Renal pelvis (tissue), 4 donors: Measurements from ENCODE around the gene TSSK2. TPM values are rescaled to one million over a fixed set of nuclear protein-coding genes. Genes with fewer than 3 reads are reported as not detected.

Experiments
- DNase-seq: peaks from one replicate; pipeline ENCODE4 v3.0.0-alpha.2; 2013
- polyA plus RNA-seq, 3 donors: library from polyadenylated mRNA; unstranded; fragments of 120-200 nt; gene quantifications; one replicate each; pipeline ENCODE4 v1.2.1, GENCODE V29; 2013; ENCODE audit not compliant: insufficient read length in 3 of 3

The TSSK2 gene
- polyA plus RNA-seq, 3 donors, result not detected

DNA sequence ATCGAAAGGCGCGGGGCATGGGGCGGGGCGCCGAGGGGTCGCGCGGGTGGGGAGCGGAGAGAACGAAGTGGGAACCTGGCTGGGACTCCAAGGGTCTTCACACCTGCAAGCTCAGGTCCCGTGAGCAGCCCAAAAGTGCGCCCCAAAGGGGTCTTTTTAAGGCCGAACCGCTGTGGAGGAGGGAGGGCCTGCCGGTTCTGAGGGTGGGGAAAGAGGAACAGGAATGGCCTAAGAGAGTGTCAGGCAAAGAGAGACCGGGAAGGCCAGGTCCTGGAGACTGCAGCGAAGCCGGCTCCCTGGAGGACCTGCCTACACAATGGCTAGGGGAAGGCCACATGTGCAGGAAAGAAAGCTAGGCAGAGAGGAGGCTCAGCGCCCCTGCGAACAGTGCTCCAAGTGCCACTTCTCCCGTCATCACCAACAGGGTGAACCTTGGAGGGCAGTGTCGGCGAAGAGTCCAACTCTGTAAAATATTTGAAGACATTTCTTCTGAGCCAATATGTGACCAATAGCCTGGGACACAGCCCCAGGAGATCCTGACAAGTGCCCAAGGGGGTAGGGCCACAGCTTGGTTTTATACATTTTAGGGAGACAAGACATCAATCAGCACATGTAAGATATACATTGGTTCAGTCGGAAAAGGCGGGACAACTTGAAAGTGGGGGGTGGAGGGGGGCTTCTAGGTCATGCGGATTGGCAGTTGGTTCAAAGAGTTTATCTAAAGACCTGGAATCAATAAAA is 8.2 kb upstream of the TSSK2 start:
- no peak for DNase-seq

DNA sequence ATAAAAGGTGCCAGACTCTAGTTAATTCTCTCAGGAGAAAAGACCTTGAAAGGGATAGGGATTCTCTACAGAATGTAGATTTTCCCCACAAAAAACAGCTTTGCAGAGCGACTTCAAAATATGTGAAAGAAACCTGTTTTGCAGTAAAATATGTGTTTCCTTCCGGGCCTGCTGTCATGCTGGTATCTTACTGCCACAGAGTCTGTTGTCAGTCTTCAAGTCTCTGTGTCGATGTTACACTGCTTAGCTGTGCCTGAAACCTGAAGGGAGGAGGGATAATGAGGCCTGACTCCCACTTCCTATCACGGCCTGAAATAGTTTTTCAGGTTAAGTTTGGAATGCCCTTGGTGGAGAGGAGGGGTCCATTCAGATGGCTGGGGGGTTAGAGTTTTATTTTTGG is 7.2 kb upstream of the TSSK2 start:
- no peak for DNase-seq

- no peak for DNase-seq
Observed at GRCh38 chr22:19124377-19124776, 6.7 kb upstream of the TSSK2 start.

GRCh38 chr22:19125011-19125410 is 6.1 kb upstream of the TSSK2 start:
- no peak for DNase-seq

GRCh38 chr22:19125474-19126308 is 5.4 kb upstream of the TSSK2 start:
- no peak for DNase-seq

- DNase-seq, result no peak
Observed at GRCh38 chr22:19126309-19127273, 4.5 kb upstream of the TSSK2 start.

GRCh38 chr22:19127329-19128008 is 3.6 kb upstream of the TSSK2 start:
- DNase-seq, result no peak

DNA sequence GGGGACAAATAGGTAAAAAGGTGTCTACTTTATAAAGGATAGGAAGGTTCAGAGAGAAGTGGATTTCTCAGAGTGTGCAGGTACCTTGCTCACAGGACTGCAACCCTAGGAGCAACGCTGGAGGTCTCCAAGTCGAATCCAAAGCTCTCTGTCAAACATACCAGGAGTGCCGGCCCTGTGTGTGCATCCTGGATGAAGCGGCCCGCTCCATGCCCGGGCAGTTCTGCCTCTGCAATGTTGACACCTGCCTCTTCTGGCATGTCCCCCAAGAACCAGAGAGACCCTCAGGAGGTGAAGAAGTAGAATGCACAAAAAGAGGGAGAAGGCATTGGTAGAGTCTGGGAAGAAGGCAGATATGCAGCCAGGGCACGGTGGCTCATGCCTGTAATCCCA is 3.1 kb upstream of the TSSK2 start:
- DNase-seq, result no peak

GRCh38 chr22:19128946-19129727 is 2.0 kb upstream of the TSSK2 start:
- no peak for DNase-seq

DNA sequence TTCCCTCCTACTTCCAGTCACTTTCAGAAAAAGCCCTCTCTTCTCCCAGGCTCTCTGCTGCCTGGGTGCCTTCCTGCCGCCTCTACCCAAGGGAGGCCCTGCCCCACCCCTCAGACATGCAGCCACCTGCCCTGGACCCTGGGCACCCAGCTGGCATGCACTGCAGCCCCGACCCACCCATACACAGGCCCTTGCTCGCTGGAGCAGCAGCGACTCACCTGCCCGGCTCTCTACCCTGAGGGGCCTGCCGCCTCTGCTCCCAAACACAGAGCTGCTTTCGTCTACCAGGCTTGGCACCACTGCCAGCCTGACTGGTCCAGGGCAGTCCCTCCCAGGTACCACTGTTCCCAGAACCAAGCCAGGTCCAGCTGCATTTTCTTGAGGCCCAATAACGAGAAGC is 1.2 kb upstream of the TSSK2 start:
- no peak for DNase-seq

DNA sequence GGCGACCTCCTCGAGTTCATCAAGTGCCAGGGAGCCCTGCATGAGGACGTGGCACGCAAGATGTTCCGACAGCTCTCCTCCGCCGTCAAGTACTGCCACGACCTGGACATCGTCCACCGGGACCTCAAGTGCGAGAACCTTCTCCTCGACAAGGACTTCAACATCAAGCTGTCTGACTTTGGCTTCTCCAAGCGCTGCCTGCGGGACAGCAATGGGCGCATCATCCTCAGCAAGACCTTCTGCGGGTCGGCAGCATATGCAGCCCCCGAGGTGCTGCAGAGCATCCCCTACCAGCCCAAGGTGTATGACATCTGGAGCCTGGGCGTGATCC is 542 bp downstream of the TSSK2 start:
- no peak for DNase-seq

GRCh38 chr22:19132153-19132552 is 1.0 kb downstream of the TSSK2 start:
- no peak for DNase-seq

DNA sequence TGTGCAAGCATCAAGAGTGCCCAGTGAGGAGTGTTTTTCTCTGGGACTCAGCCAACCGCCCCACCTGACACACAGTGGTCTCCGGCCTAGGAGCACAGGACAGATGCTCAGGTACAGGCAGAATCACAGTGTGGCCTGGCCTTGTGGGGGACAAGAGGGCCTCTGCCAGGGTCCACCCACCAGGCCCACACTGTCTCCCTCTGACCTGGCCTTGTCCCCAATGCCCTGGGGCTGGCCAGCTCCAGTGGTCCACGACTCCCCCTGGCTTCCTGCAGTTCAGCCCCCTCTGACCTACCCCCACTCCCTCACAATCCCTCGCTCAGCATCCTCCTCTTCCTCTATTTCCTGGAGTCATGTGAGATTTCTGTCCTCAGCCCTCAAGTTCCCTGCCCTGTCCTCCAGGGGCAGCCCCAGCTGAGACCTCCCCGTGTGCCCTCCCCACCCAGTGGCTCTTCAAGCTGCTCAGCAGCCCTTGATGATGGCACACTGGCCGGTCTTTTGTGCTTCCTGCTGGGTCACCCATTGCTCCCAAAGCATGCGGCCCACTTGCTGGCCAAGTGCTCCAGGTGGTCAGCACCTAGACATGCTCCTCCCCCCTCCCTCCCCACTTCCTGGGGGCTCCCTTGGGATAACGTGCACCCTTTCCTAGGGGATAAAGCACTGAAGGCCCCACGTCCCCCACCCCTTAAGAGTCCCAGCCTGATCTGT is 1.7 kb downstream of the TSSK2 start:
- DNase-seq, result no peak

GRCh38 chr22:19133561-19133960 is 2.5 kb downstream of the TSSK2 start:
- DNase-seq, result no peak

GRCh38 chr22:19134176-19134831 is 3.2 kb downstream of the TSSK2 start:
- no peak for DNase-seq

DNA sequence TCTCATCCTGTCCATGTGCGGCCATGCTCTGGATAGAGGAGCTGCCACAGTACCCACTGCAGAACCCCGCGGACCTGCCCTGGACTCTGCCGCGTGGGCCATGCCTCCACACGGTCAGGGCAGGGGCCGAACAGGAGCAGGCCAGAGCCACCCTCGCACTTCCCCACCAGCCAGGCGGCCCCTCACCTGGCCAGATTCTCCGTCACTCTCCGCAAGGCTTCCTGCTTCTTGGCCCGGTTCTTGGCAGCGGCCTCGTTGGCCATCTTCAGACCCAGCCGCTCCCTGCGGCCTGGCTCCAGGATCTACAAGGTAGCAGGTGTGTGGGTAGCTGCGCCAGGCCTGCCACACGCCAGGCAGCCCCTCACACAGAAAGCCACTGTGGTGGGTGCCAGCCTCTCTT is 3.8 kb downstream of the TSSK2 start:
- no peak for DNase-seq

DNA sequence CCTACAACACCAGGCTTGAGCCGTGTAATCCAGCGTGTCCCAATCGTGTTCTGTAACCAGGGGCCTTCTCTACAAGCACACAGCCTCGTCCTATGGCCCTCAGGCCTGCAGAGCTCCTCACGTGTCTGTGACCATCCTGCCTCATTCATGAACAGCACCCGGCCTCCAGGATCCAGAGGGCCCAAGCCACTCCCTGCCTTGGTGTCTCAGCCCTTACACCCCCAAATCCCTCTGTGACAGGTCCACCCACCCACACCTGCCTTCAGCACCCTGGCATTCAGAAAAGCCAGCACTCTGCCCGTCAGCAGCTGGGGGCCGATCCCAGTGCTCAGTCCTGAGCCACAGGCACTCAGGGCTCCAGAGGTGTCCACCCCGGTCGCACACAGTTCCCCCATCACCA is 5.8 kb downstream of the TSSK2 start:
- no peak for DNase-seq

DNA sequence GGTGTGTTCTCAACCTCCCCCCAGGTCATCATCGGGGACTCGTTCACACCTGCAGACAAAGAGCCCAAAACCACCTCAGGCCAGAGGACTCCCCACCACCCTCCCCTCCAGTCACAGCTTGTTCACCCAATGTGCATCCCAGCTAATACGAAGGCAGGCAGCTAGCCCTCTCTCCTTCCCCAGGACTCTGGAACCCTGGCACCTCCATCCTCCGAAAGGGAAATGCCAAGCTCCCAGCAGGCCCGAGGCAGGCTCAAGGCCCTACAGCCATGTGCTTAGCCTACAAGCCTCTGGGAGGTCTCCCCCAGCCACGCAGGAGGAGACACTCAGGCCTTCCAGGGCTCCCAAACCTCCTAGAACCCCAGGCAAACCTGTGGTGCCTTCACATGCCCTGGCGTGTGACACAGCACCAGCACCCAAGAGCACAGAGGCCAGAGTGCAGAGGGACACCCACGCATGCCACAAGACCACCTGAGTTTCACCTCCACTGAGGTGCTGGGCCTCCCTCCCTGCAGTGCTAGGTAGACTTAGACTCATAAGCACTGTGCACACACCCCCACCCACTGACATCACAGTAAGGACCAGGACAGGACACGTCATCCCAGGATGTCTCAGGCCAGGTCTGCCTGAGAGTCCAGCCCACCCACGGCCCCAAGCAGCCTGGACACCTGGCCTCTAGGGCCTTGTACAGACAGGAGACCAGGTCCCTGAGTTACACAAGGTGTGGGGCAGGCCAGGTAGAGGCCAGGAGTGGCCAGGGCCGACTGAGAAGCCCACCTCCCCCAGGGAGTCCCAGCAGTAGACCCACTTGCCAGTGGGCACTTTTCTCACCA is 6.5 kb downstream of the TSSK2 start:
- DNase-seq, result no peak
